ENCODE results near the gene ABHD4.
A peak's percentile ranks its signal among the peaks of the same experiment; 100 is the strongest.
"Not testable (repeated sequence)": the region's sequence is repeated elsewhere in the genome, so short reads cannot be mapped to it uniquely, and the experiment has no call there.

Gene ABHD4

GRCh38 chr14:22583994-22584393, 14.1 kb upstream of the ABHD4 start:
- Histone ChIP-seq H3K27ac (ENCODE audit: low read depth, low read length) (no peak overlapping the region), H3K9ac (ENCODE audit: low read length) (no peak overlapping the region), H3K36me3 (ENCODE audit: control insufficient read depth, insufficient read depth, low read length) (no peaks in the 10 kb centered on the region), H3K4me3 (ENCODE audit: low read length) (no peak overlapping the region), H3K27me3 (ENCODE audit: control insufficient read depth, insufficient read depth, low read length) (no peaks in the 10 kb centered on the region), H3K4me1 (ENCODE audit: control insufficient read depth, insufficient read depth, low read length) (peaks cover 5% of the 10 kb centered on the region)

- peaks cover 8% of the 10 kb centered on the region for H3K4me1 ChIP-seq (ENCODE audit: control insufficient read depth, insufficient read depth, low read length)
- no peak overlapping the region for H3K4me3 ChIP-seq (ENCODE audit: low read length)
These were observed 10.9 kb upstream of the ABHD4 start for GRCh38 chr14:22587247-22587646.

GRCh38 chr14:22587677-22588422, 10.2 kb upstream of the ABHD4 start:
- peak overlapping the region; percentile 85 for H3K4me3 ChIP-seq (ENCODE audit: low read length)
- not testable (repeated sequence) for H3K4me1 ChIP-seq (ENCODE audit: control insufficient read depth, insufficient read depth, low read length)

More at GRCh38 chr14:22587247-22587646, 10.9 kb upstream of the ABHD4 start:
- Histone ChIP-seq H3K27ac (ENCODE audit: low read depth, low read length) (no peak overlapping the region), H3K27me3 (ENCODE audit: control insufficient read depth, insufficient read depth, low read length) (no peaks in the 10 kb centered on the region), H3K9ac (ENCODE audit: low read length) (no peak overlapping the region), H3K36me3 (ENCODE audit: control insufficient read depth, insufficient read depth, low read length) (no peaks in the 10 kb centered on the region)

GRCh38 chr14:22588526-22589095, 9.5 kb upstream of the ABHD4 start:
- Histone ChIP-seq H3K27me3 (ENCODE audit: control insufficient read depth, insufficient read depth, low read length) (no peaks in the 10 kb centered on the region), H3K4me1 (ENCODE audit: control insufficient read depth, insufficient read depth, low read length) (peaks cover 8% of the 10 kb centered on the region), H3K27ac (ENCODE audit: low read depth, low read length) (peak overlapping the region; percentile 82), H3K9ac (ENCODE audit: low read length) (peak overlapping the region; percentile 91), H3K36me3 (ENCODE audit: control insufficient read depth, insufficient read depth, low read length) (no peaks in the 10 kb centered on the region), H3K4me3 (ENCODE audit: low read length) (peak overlapping the region; percentile 85)

More at GRCh38 chr14:22587677-22588422, 10.2 kb upstream of the ABHD4 start:
- not testable (repeated sequence) for H3K9ac ChIP-seq (ENCODE audit: low read length); H3K27me3 ChIP-seq (ENCODE audit: control insufficient read depth, insufficient read depth, low read length); H3K27ac ChIP-seq (ENCODE audit: low read depth, low read length); H3K36me3 ChIP-seq (ENCODE audit: control insufficient read depth, insufficient read depth, low read length)

- Histone ChIP-seq H3K4me1 (ENCODE audit: control insufficient read depth, insufficient read depth, low read length) (peaks cover 8% of the 10 kb centered on the region), H3K36me3 (ENCODE audit: control insufficient read depth, insufficient read depth, low read length) (no peaks in the 10 kb centered on the region), H3K27ac (ENCODE audit: low read depth, low read length) (peak within 1 kb of the TSS; percentile 96), H3K27me3 (ENCODE audit: control insufficient read depth, insufficient read depth, low read length) (no peaks in the 10 kb centered on the region), H3K9ac (ENCODE audit: low read length) (peak within 1 kb of the TSS; percentile 91), H3K4me3 (ENCODE audit: low read length) (peak within 1 kb of the TSS; percentile 85)
These were observed 8.8 kb upstream of the ABHD4 start, which contains the start of gene DAD1 for GRCh38 chr14:22589096-22589839. DAD1 (minus strand) TSS chr14:22589224; CDS start chr14:22589157, 67 bp downstream.

- Histone ChIP-seq H3K27me3 (ENCODE audit: control insufficient read depth, insufficient read depth, low read length) (no peaks in the 10 kb centered on the region), H3K36me3 (ENCODE audit: control insufficient read depth, insufficient read depth, low read length) (no peaks in the 10 kb centered on the region), H3K9ac (ENCODE audit: low read length) (no peak overlapping the region), H3K4me1 (ENCODE audit: control insufficient read depth, insufficient read depth, low read length) (peaks cover 5% of the 10 kb centered on the region), H3K27ac (ENCODE audit: low read depth, low read length) (no peak overlapping the region), H3K4me3 (ENCODE audit: low read length) (no peak overlapping the region)
These were observed 4.9 kb upstream of the ABHD4 start for GRCh38 chr14:22593189-22593588.

- H3K4me3 ChIP-seq (ENCODE audit: low read length), result no peak overlapping the region
These were observed 4.5 kb upstream of the ABHD4 start for GRCh38 chr14:22593601-22594000.

GRCh38 chr14:22594156-22594716, 3.9 kb upstream of the ABHD4 start:
- no peaks in the 10 kb centered on the region for H3K36me3 ChIP-seq (ENCODE audit: control insufficient read depth, insufficient read depth, low read length)
- peaks cover 9% of the 10 kb centered on the region for H3K4me1 ChIP-seq (ENCODE audit: control insufficient read depth, insufficient read depth, low read length)
- no peak overlapping the region for H3K4me3 ChIP-seq (ENCODE audit: low read length)
- no peak overlapping the region for H3K9ac ChIP-seq (ENCODE audit: low read length)
- H3K27me3 ChIP-seq (ENCODE audit: control insufficient read depth, insufficient read depth, low read length), result no peaks in the 10 kb centered on the region
- no peak overlapping the region for H3K27ac ChIP-seq (ENCODE audit: low read depth, low read length)

More at GRCh38 chr14:22593601-22594000, 4.5 kb upstream of the ABHD4 start:
- H3K9ac ChIP-seq (ENCODE audit: low read length), result no peak overlapping the region
- H3K27me3 ChIP-seq (ENCODE audit: control insufficient read depth, insufficient read depth, low read length), result no peaks in the 10 kb centered on the region
- H3K27ac ChIP-seq (ENCODE audit: low read depth, low read length), result no peak overlapping the region
- peaks cover 4% of the 10 kb centered on the region for H3K4me1 ChIP-seq (ENCODE audit: control insufficient read depth, insufficient read depth, low read length)
- no peaks in the 10 kb centered on the region for H3K36me3 ChIP-seq (ENCODE audit: control insufficient read depth, insufficient read depth, low read length)

GRCh38 chr14:22596354-22596879, 1.7 kb upstream of the ABHD4 start:
- no peak overlapping the region for H3K9ac ChIP-seq (ENCODE audit: low read length)
- peaks cover 8% of the 10 kb centered on the region for H3K4me1 ChIP-seq (ENCODE audit: control insufficient read depth, insufficient read depth, low read length)
- no peak overlapping the region for H3K4me3 ChIP-seq (ENCODE audit: low read length)
- H3K27ac ChIP-seq (ENCODE audit: low read depth, low read length), result no peak overlapping the region
- no peaks in the 10 kb centered on the region for H3K36me3 ChIP-seq (ENCODE audit: control insufficient read depth, insufficient read depth, low read length)
- H3K27me3 ChIP-seq (ENCODE audit: control insufficient read depth, insufficient read depth, low read length), result no peaks in the 10 kb centered on the region

GRCh38 chr14:22597265-22597664, 835 bp upstream of the ABHD4 start:
- Histone ChIP-seq H3K9ac (ENCODE audit: low read length) (no peak overlapping the region), H3K27ac (ENCODE audit: low read depth, low read length) (no peak overlapping the region), H3K27me3 (ENCODE audit: control insufficient read depth, insufficient read depth, low read length) (no peaks in the 10 kb centered on the region), H3K4me1 (ENCODE audit: control insufficient read depth, insufficient read depth, low read length) (peaks cover 8% of the 10 kb centered on the region), H3K4me3 (ENCODE audit: low read length) (peak overlapping the region; percentile 95), H3K36me3 (ENCODE audit: control insufficient read depth, insufficient read depth, low read length) (peaks cover 2% of the 10 kb centered on the region)

- peak overlapping the region; percentile 29 for H3K9ac ChIP-seq (ENCODE audit: low read length)
- peaks cover 6% of the 10 kb centered on the region for H3K36me3 ChIP-seq (ENCODE audit: control insufficient read depth, insufficient read depth, low read length)
- H3K27ac ChIP-seq (ENCODE audit: low read depth, low read length), result peak overlapping the region; percentile 85
- H3K4me1 ChIP-seq (ENCODE audit: control insufficient read depth, insufficient read depth, low read length), result peaks cover 8% of the 10 kb centered on the region
- peak overlapping the region; percentile 95 for H3K4me3 ChIP-seq (ENCODE audit: low read length)
- H3K27me3 ChIP-seq (ENCODE audit: control insufficient read depth, insufficient read depth, low read length), result no peaks in the 10 kb centered on the region
These were observed 365 bp upstream of the ABHD4 start for GRCh38 chr14:22597771-22598098.

GRCh38 chr14:22598896-22599244, 770 bp downstream of the ABHD4 start:
- Histone ChIP-seq H3K9ac (ENCODE audit: low read length) (peak overlapping the region; percentile 50), H3K4me1 (ENCODE audit: control insufficient read depth, insufficient read depth, low read length) (peaks cover 8% of the 10 kb centered on the region), H3K4me3 (ENCODE audit: low read length) (peak overlapping the region; percentile 95), H3K27me3 (ENCODE audit: control insufficient read depth, insufficient read depth, low read length) (no peaks in the 10 kb centered on the region), H3K36me3 (ENCODE audit: control insufficient read depth, insufficient read depth, low read length) (peaks cover 15% of the 10 kb centered on the region), H3K27ac (ENCODE audit: low read depth, low read length) (peak overlapping the region; percentile 85)
